Measurements from ENCODE around the gene RIN2. TPM values are rescaled to one million over a fixed set of nuclear protein-coding genes. Genes with fewer than 3 reads are reported as not detected.

Gene RIN2
- total RNA-seq (2012; rRNA removed) (61.4 and 72.2 TPM in 2 replicates), polyA plus RNA-seq (2012; rRNA removed) (16.1 and 16.8 TPM in 2 replicates), Bru-seq, nascent RNA (percentile 98 among the genes with signal in this experiment), BruChase-seq, experiment 1, labeled RNA remaining after a 6-hour chase (percentile 93 among the genes with signal in this experiment), BruChase-seq, experiment 2, labeled RNA remaining after a 2-hour chase (percentile 89 among the genes with signal in this experiment)
- 7.9 and 9.9 TPM in 2 replicates for polyA plus RNA-seq (2012; cell fraction: cytosol; rRNA removed)
- polyA plus RNA-seq (2012; cell fraction: nucleus; rRNA removed; ENCODE audit: low replicate concordance), result 14.3 and 33.4 TPM in 2 replicates
- long read RNA-seq, full-length matches to known transcripts, result 2 of 55 reads
- long read RNA-seq, partial matches to known transcripts, result 38 of 55 reads
- long read RNA-seq, other reads (novel, unspliced or antisense), result 15 of 55 reads

- Histone ChIP-seq H4K20me1 (ENCODE audit: insufficient read depth, low read length) (no peaks in the 10 kb centered on the region; the same call in 1 of the 2 replicates), H4K91ac (ENCODE audit: insufficient read depth, low read depth, low read length) (peak within 1 kb of the TSS; percentile 90), H3K9ac (ENCODE audit: low read depth, low read length) (peak within 1 kb of the TSS; percentile 89), H3K27ac (ENCODE audit: insufficient read depth, low read length) (peak within 1 kb of the TSS; percentile 78), H4K8ac (ENCODE audit: low read depth in 2 of 2, low read length in 2 of 2) (peak within 1 kb of the TSS; percentile 65 to 85), H3K9me1 (ENCODE audit: insufficient read depth, low read length) (peaks cover 12% of the 10 kb centered on the region), H2BK120ac (ENCODE audit: low read depth, low read length) (peak within 1 kb of the TSS; percentile 88), H3K18ac (ENCODE audit: low read depth, low read length) (peak within 1 kb of the TSS; percentile 88), H2AK5ac (ENCODE audit: low read depth, low read length) (peak within 1 kb of the TSS; percentile 97), H3K14ac (replicated peaks; ENCODE audit: low read depth, low read length) (peak within 1 kb of the TSS; percentile 91), H2AFZ (replicated peaks; ENCODE audit: low read length, poor library complexity) (peak within 1 kb of the TSS; percentile 92), H4K5ac (ENCODE audit: low read depth, low read length) (peak within 1 kb of the TSS; percentile 77), H3K4me1 (ENCODE audit: control insufficient read depth, insufficient read depth, low read length) (peaks cover 8% of the 10 kb centered on the region), H2BK20ac (ENCODE audit: low read depth, low read length) (peak within 1 kb of the TSS; percentile 15; the same call in 1 of the 2 replicates), H3K36me3 (ENCODE audit: control insufficient read depth, insufficient read depth, low read length) (peaks cover 2% of the 10 kb centered on the region; the same call in 1 of the 2 replicates), H3K4ac (ENCODE audit: low read depth, low read length) (peak within 1 kb of the TSS; percentile 96), H3K4me3 (ENCODE audit: insufficient read depth, low read depth, low read length) (peak within 1 kb of the TSS; percentile 72), H3K56ac (ENCODE audit: extremely low read depth, insufficient read depth, low read length) (peak within 1 kb of the TSS; percentile 88), H3K27me3 (ENCODE audit: control insufficient read depth, insufficient read depth, low read length) (no peaks in the 10 kb centered on the region), H2BK5ac (ENCODE audit: low read depth, low read length, poor library complexity, severe bottlenecking) (peak within 1 kb of the TSS; percentile 41), H3K23ac (ENCODE audit: low read depth, low read length) (peak within 1 kb of the TSS; percentile 91), H2BK15ac (ENCODE audit: low read depth, low read length) (peak within 1 kb of the TSS; percentile 58; the same call in 2 of the 3 replicates), H2AK9ac (replicated peaks; ENCODE audit: low read depth, low read length, poor library complexity) (peak within 1 kb of the TSS; percentile 79), H3K9me3 (ENCODE audit: control insufficient read depth, insufficient read depth, low read length) (no peaks in the 10 kb centered on the region), H3K79me1 (ENCODE audit: low read depth in 1 of 2, low read length in 2 of 2) (peaks cover 7 to 55% of the 10 kb centered on the region in 2 experiments; a peak in 3 of 4 replicates), H3K4me2 (ENCODE audit: low read depth, low read length) (peak within 1 kb of the TSS; percentile 89)
- WGBS, 2 experiments (ENCODE audit: extremely low coverage in 2 of 2, insufficient read length in 1 of 2), result 1% methylated on average over 12 of the region's 25 CpGs; no CpG with 5 or more reads in 1 of the 2 experiments
- in situ Hi-C loops (cut with MboI; ENCODE audit: low sequenced_read_pairs) (no loop called here), dilution Hi-C loops (cut with HindIII; ENCODE audit: low sequenced_read_pairs, unreplicated experiment) (no loop called here), intact Hi-C loops (cut with micrococcal nuclease) (loop anchor here (5.0 kb wide), 1 partner anchor 66 kb away; no protein-coding TSS in a partner anchor)
- TF ChIP-seq RCOR1 (IDR thresholded peaks at IDR 0.05; ENCODE audit: insufficient replicate concordance, low read length) (no peak), MAZ (IDR thresholded peaks at IDR 0.05; ENCODE audit: borderline replicate concordance, low read depth, low read length) (peak; percentile 4; the same call in 1 of the 2 replicates)
- ATAC-seq (ENCODE audit: low read depth), result peak; percentile 55
- no TSS peak for BruUV-seq (replicated peaks)
- CTCF ChIA-PET, result no interaction called here
- POLR2A ChIA-PET (ENCODE audit: unreplicated experiment), result interaction anchor here (0.6 to 1.0 kb wide), 6 partner anchors 18 to 1071 kb away, joined by 3 to 7 read pairs (median 6); no protein-coding TSS in a partner anchor
- DNase-seq, result peak; percentile 22
Measured at GRCh38 chr20:19758133-19758500, at the start of gene RIN2. RIN2 (plus strand) TSS chr20:19758258; CDS start chr20:19889602, 131,344 bp downstream.

Measured in IMR-90 (cell line).